Caco-2 (cell line): ENCODE measurements around the gene COX10. TPM values are rescaled to one million over a fixed set of nuclear protein-coding genes. Genes with fewer than 3 reads are reported as not detected.

Experiments
- BruUV-seq: library from RNA; stranded (reverse); fragments of 400-500 nt; replicated peaks from 2 replicates; lab custom pipeline; 2021; lab: Mats Ljungman, UMichigan
- CTCF ChIA-PET: fragments of 300-600 bp; sonication (Branson Sonifier 250); formaldehyde crosslinking; loops from one replicate; lab custom pipeline; 2022; ENCODE audit warnings: antibody characterized with exemption; lab: Charles Lee
- POLR2A ChIA-PET: fragments of 300-600 bp; sonication (Branson Sonifier 250); formaldehyde crosslinking; loops from one replicate; lab custom pipeline; 2022; ENCODE audit warnings: antibody characterized with exemption; lab: Charles Lee
- DNase-seq, 2 experiments: peaks; one replicate each; pipeline versions ENCODE4 v3.0.0 to v3.0.0-alpha.2; 2020 to 2022
- H3K27me3 ChIP-seq: replicated peaks from 2 replicates; pipeline ENCODE4 v1.6.0; 2011; ENCODE audit warnings: low read length; ENCODE audit not compliant: control insufficient read depth, insufficient read depth
- H3K36me3 ChIP-seq: 2 replicates; pipeline ENCODE4 v1.5.1; 2011; ENCODE audit warnings: low read length; ENCODE audit not compliant: control insufficient read depth, insufficient read depth
- H3K4me1 ChIP-seq: fragments of 250-450 bp; sonication (Bioruptor Pico); 2 replicates; pipeline ENCODE4 v1.5.1; 2020; ENCODE audit warnings: mild to moderate bottlenecking
- H3K4me3 ChIP-seq: 2 replicates; pipeline ENCODE4 v1.5.1; 2011; ENCODE audit warnings: low read depth, mild to moderate bottlenecking, control low read depth, low read length
- H3K9me3 ChIP-seq: fragments of 250-450 bp; sonication (Bioruptor Pico); 2 replicates; pipeline ENCODE4 v1.5.1; 2020; ENCODE audit warnings: mild to moderate bottlenecking, moderate library complexity
- H3K27ac Mint-ChIP-seq: one replicate; pipeline ENCODE4 v1.8.0; 2022; ENCODE audit warnings: mixed read lengths; ENCODE audit not compliant: unreplicated experiment
- H3K27me3 Mint-ChIP-seq: one replicate; pipeline ENCODE4 v1.8.0; 2022; ENCODE audit warnings: mixed read lengths; ENCODE audit not compliant: insufficient read depth, unreplicated experiment
- H3K36me3 Mint-ChIP-seq: one replicate; pipeline ENCODE4 v1.8.0; 2022; ENCODE audit warnings: mild to moderate bottlenecking, mixed read lengths; ENCODE audit not compliant: insufficient read depth, unreplicated experiment
- H3K4me1 Mint-ChIP-seq: one replicate; pipeline ENCODE4 v1.8.0; 2022; ENCODE audit warnings: low read depth, mixed read lengths; ENCODE audit not compliant: unreplicated experiment
- H3K4me3 Mint-ChIP-seq: one replicate; pipeline ENCODE4 v1.8.0; 2022; ENCODE audit warnings: mild to moderate bottlenecking, moderate library complexity, mixed read lengths; ENCODE audit not compliant: unreplicated experiment
- H3K9me3 Mint-ChIP-seq: one replicate; pipeline ENCODE4 v1.8.0; 2022; ENCODE audit warnings: mixed read lengths; ENCODE audit not compliant: unreplicated experiment
- CTCF ChIP-seq, 2 experiments: fragments of 200-600 bp in 1 of 2; IDR thresholded peaks; 1 replicate in 1 of 2; 2 replicates in 1 of 2; pipeline versions ENCODE4 v1.5.1 to v1.8.0; 2011 to 2022; ENCODE audit warnings: antibody characterized with exemption in 1 of 2, control low read depth in 1 of 2, inconsistent platforms in 1 of 2, low read depth in 1 of 2, low read length in 1 of 2, mild to moderate bottlenecking in 1 of 2, moderate library complexity in 1 of 2; ENCODE audit not compliant: insufficient read depth in 1 of 2, severe bottlenecking in 1 of 2, unreplicated experiment in 1 of 2
- intact Hi-C: fragments of 100-400 bp; cut with micrococcal nuclease; formaldehyde crosslinking; loops from one replicate; pipeline ENCODE4 v1.10.0; 2022; ENCODE audit not compliant: unreplicated experiment
- total RNA-seq: library from RNA; stranded (reverse); gene quantifications from 2 replicates; pipeline ENCODE4 v1.2.3, GENCODE V29; 2022

Gene COX10
- total RNA-seq, 1 experiment from 2014 or later: 13.5 TPM

GRCh38 chr17:14204546-14204945 is 135.2 kb downstream of the COX10 start:
- BruUV-seq: no TSS peak
- no peaks in the 10 kb centered on the region for H3K36me3 ChIP-seq
- intact Hi-C loops: no loop called here
- H3K4me1 ChIP-seq: no peaks in the 10 kb centered on the region; the same call in 1 of the 2 replicates
- Mint-ChIP-seq H3K4me1 (peaks cover 7% of the 10 kb centered on the region), H3K4me3 (no peak overlapping the region), H3K27me3 (no peaks in the 10 kb centered on the region), H3K36me3 (peaks cover 12% of the 10 kb centered on the region), H3K9me3 (no peaks in the 10 kb centered on the region), H3K27ac (no peak overlapping the region)
- POLR2A ChIA-PET: no interaction called here
- no peaks in the 10 kb centered on the region for H3K27me3 ChIP-seq
- no peak for TF ChIP-seq CTCF (IDR thresholded peaks at IDR 0.05; ENCODE audit: insufficient read depth in 1 of 2, low read depth in 1 of 2, low read length in 1 of 2, severe bottlenecking in 1 of 2, unreplicated experiment in 1 of 2)
- no peak overlapping the region for H3K4me3 ChIP-seq
- H3K9me3 ChIP-seq: no peaks in the 10 kb centered on the region
- DNase-seq: no peak
- CTCF ChIA-PET: no interaction called here

- Mint-ChIP-seq H3K4me3 (no peak overlapping the region), H3K4me1 (peaks cover 7% of the 10 kb centered on the region), H3K9me3 (no peaks in the 10 kb centered on the region), H3K27me3 (no peaks in the 10 kb centered on the region), H3K27ac (no peak overlapping the region), H3K36me3 (peaks cover 17% of the 10 kb centered on the region)
- ChIA-PET CTCF (no interaction called here), POLR2A (no interaction called here)
- Histone ChIP-seq H3K36me3 (no peaks in the 10 kb centered on the region), H3K4me3 (no peak overlapping the region), H3K9me3 (no peaks in the 10 kb centered on the region), H3K27me3 (no peaks in the 10 kb centered on the region), H3K4me1 (no peaks in the 10 kb centered on the region; the same call in 1 of the 2 replicates)
- intact Hi-C loops: no loop called here
- no TSS peak for BruUV-seq
- TF ChIP-seq CTCF (IDR thresholded peaks at IDR 0.05; ENCODE audit: insufficient read depth in 1 of 2, low read depth in 1 of 2, low read length in 1 of 2, severe bottlenecking in 1 of 2, unreplicated experiment in 1 of 2): no peak
- no peak for DNase-seq
Observed at GRCh38 chr17:14205380-14205779, 136.1 kb downstream of the COX10 start.

GRCh38 chr17:14205992-14206461 is 136.7 kb downstream of the COX10 start:
- peaks cover 7% of the 10 kb centered on the region for H3K4me1 Mint-ChIP-seq
- Histone ChIP-seq H3K4me1 (no peaks in the 10 kb centered on the region; the same call in 1 of the 2 replicates), H3K27me3 (no peaks in the 10 kb centered on the region), H3K36me3 (no peaks in the 10 kb centered on the region), H3K4me3 (no peak overlapping the region), H3K9me3 (no peaks in the 10 kb centered on the region)
- intact Hi-C loops: no loop called here
- no peaks in the 10 kb centered on the region for H3K9me3 Mint-ChIP-seq
- peaks cover 17% of the 10 kb centered on the region for H3K36me3 Mint-ChIP-seq
- CTCF ChIA-PET: no interaction called here
- BruUV-seq: no TSS peak
- no peak overlapping the region for H3K27ac Mint-ChIP-seq
- DNase-seq: no peak
- H3K27me3 Mint-ChIP-seq: no peaks in the 10 kb centered on the region
- H3K4me3 Mint-ChIP-seq: no peak overlapping the region
- POLR2A ChIA-PET: no interaction called here
- TF ChIP-seq CTCF (IDR thresholded peaks at IDR 0.05; ENCODE audit: insufficient read depth in 1 of 2, low read depth in 1 of 2, low read length in 1 of 2, severe bottlenecking in 1 of 2, unreplicated experiment in 1 of 2): no peak
